Endothelial cell of umbilical vein (primary cell): ENCODE measurements around the gene ANGPTL2. TPM values are rescaled to one million over a fixed set of nuclear protein-coding genes. Genes with fewer than 3 reads are reported as not detected.

Experiments used
- BruUV-seq: library from RNA; stranded (reverse); fragments of 400-500 nt; replicated peaks from 2 replicates; lab custom pipeline; 2021; lab: Mats Ljungman, UMichigan
- CTCF ChIA-PET: fragments of 300-600, 350-600 bp; sonication (Branson Sonifier 250); formaldehyde crosslinking; loops from one replicate; lab custom pipeline; 2021; ENCODE audit warnings: antibody characterized with exemption, inconsistent platforms; lab: Charles Lee
- POLR2A ChIA-PET: fragments of 300-600, 350-600 bp; sonication (Branson Sonifier 250); formaldehyde crosslinking; loops from one replicate; lab custom pipeline; 2021; ENCODE audit warnings: antibody characterized with exemption, inconsistent platforms; lab: Charles Lee
- DNase-seq: peaks from one replicate; pipeline ENCODE4 v3.0.0-alpha.2; 2011; ENCODE audit warnings: low read depth, low spot score
- FAIRE-seq: peaks from 2 replicates; lab custom pipeline; 2011; peaks lifted over from hg19 to GRCh38; lab: Jason Lieb, UNC
- H2AFZ ChIP-seq: 2 replicates; pipeline ENCODE4 v1.6.0; 2012; ENCODE audit warnings: low read depth, low read length, control low read depth, inconsistent platforms
- H3K27ac ChIP-seq: 2 replicates; pipeline ENCODE4 v1.5.1; 2011; ENCODE audit warnings: low read depth, mild to moderate bottlenecking, control low read depth, low read length, moderate library complexity; ENCODE audit not compliant: insufficient read depth
- H3K27me3 ChIP-seq, 2 experiments: 2 replicates each; pipeline versions ENCODE4 v1.6.0 to v1.6.1; 2011; ENCODE audit warnings: low read length in 2 of 2, mixed read lengths in 1 of 2; ENCODE audit not compliant: control insufficient read depth in 2 of 2, insufficient read depth in 2 of 2
- H3K36me3 ChIP-seq, 2 experiments: 2 replicates in 1 of 2; 3 replicates in 1 of 2; pipeline ENCODE4 v1.5.1; 2011; ENCODE audit warnings: low read length in 2 of 2, mild to moderate bottlenecking in 1 of 2, moderate library complexity in 1 of 2; ENCODE audit not compliant: control insufficient read depth in 2 of 2, insufficient read depth in 2 of 2; ENCODE audit errors: extremely low read depth in 1 of 2
- H3K4me1 ChIP-seq: 3 replicates; pipeline ENCODE4 v1.5.1; 2011; ENCODE audit warnings: mild to moderate bottlenecking, low read length; ENCODE audit not compliant: control insufficient read depth, insufficient read depth; ENCODE audit errors: extremely low read depth
- H3K4me2 ChIP-seq: 2 replicates; pipeline ENCODE4 v1.6.1; 2011; ENCODE audit warnings: low read length, control low read depth, mixed read lengths; ENCODE audit not compliant: insufficient read depth
- H3K4me3 ChIP-seq, 3 experiments: fragments of 200-600 bp in 1 of 3; sonication (generic), shearing (Covaris generic) in 1 of 3; replicated peaks in 1 of 3; 2 replicates each; pipeline ENCODE4 v1.5.1; 2011 to 2016; ENCODE audit warnings: control low read depth in 3 of 3, low read length in 3 of 3, mild to moderate bottlenecking in 2 of 3, inconsistent platforms in 1 of 3, low read depth in 1 of 3, moderate library complexity in 1 of 3; ENCODE audit not compliant: insufficient read depth in 1 of 3
- H3K79me2 ChIP-seq: 2 replicates; pipeline ENCODE4 v1.6.0; 2012; ENCODE audit warnings: low read length, inconsistent platforms; ENCODE audit not compliant: control insufficient read depth, insufficient read depth
- H3K9ac ChIP-seq: replicated peaks from 2 replicates; pipeline ENCODE3; 2011; ENCODE audit warnings: low read length, control low read depth; ENCODE audit not compliant: insufficient read depth; ENCODE audit errors: extremely low read depth
- H3K9me1 ChIP-seq: replicated peaks from 3 replicates; pipeline ENCODE4 v1.6.0; 2011; ENCODE audit warnings: mild to moderate bottlenecking, low read length; ENCODE audit not compliant: control insufficient read depth, insufficient read depth; ENCODE audit errors: extremely low read depth
- H3K9me3 ChIP-seq: replicated peaks from 2 replicates; pipeline ENCODE4 v1.5.1; 2012; ENCODE audit warnings: low read length, inconsistent platforms; ENCODE audit not compliant: control insufficient read depth, insufficient read depth
- H4K20me1 ChIP-seq: replicated peaks from 2 replicates; pipeline ENCODE3; 2011; ENCODE audit warnings: mild to moderate bottlenecking, low read length; ENCODE audit not compliant: control insufficient read depth, insufficient read depth; ENCODE audit errors: extremely low read depth
- EZH2 ChIP-seq: IDR thresholded peaks from 2 replicates; pipeline ENCODE4 v1.6.1; 2012; ENCODE audit warnings: borderline replicate concordance, low read depth, mild to moderate bottlenecking, moderate library complexity, low read length, inconsistent platforms; ENCODE audit not compliant: severe bottlenecking
- FOS ChIP-seq: IDR thresholded peaks from 2 replicates; pipeline ENCODE4 v1.6.1; 2011; ENCODE audit warnings: mild to moderate bottlenecking, low read length, moderate library complexity, borderline replicate concordance; ENCODE audit not compliant: insufficient read depth
- GATA2 ChIP-seq: IDR thresholded peaks from 2 replicates; pipeline ENCODE4 v1.7.0; 2011; ENCODE audit warnings: low read depth, mild to moderate bottlenecking, moderate library complexity, mixed read lengths, low read length; ENCODE audit not compliant: insufficient read length, insufficient read depth
- JUN ChIP-seq: IDR thresholded peaks from 2 replicates; pipeline ENCODE4 v1.6.1; 2011; ENCODE audit warnings: borderline replicate concordance, low read depth; ENCODE audit not compliant: insufficient read length, insufficient read depth
- dilution Hi-C: fragments of 300-500 bp; cut with MboI; formaldehyde crosslinking; loops from one replicate; pipeline ENCODE4 v1.15.0; 2019; ENCODE audit warnings: low sequenced_read_pairs; ENCODE audit not compliant: extremely low pct_ligation_motif_present
- intact Hi-C: fragments of 100-400 bp; cut with micrococcal nuclease; formaldehyde crosslinking; loops from one replicate; pipeline ENCODE4 v1.10.0; 2022
- polyA plus RNA-seq, 4 experiments: library from polyadenylated mRNA; depleted of rRNA in 3 of 4; stranded (reverse) in 3 of 4; unstranded in 1 of 4; fragments of >200 nt; gene quantifications; 2 replicates each; pipeline versions ENCODE4 v1.2.1 to v1.2.3, GENCODE V29; 2011 to 2012; ENCODE audit warnings: missing spikeins in 1 of 4
- total RNA-seq: library from RNA; stranded (reverse); gene quantifications from 2 replicates; pipeline ENCODE4 v1.2.3, GENCODE V29; 2021
- TF ChIP-seq, protein P1 (sequence below), 2 donors: IDR thresholded peaks; 1 replicate in 1 of 2; 2 replicates in 1 of 2; pipeline ENCODE4 v1.5.1; 2011; ENCODE audit warnings: low read length in 2 of 2, mild to moderate bottlenecking in 2 of 2, moderate library complexity in 2 of 2, control low read depth in 1 of 2, inconsistent platforms in 1 of 2, low read depth in 1 of 2; ENCODE audit not compliant: insufficient read depth in 1 of 2; ENCODE audit errors: extremely low read depth in 1 of 2

ANGPTL2 gene
- total and polyA plus RNA-seq, 2 donors (not counting 3 experiments of a cell fraction or from before 2014, with no cell fraction given), result 15.1 to 24.5 TPM

GRCh38 chr9:127059030-127059429, 63.4 kb downstream of the ANGPTL2 start:
- Histone ChIP-seq H4K20me1 (no peaks in the 10 kb centered on the region), H3K9me3 (no peaks in the 10 kb centered on the region), H3K27me3 (no peaks in the 10 kb centered on the region), H3K27ac (no peak overlapping the region), H3K9me1 (no peaks in the 10 kb centered on the region), H3K4me2 (no peak overlapping the region), H3K4me1 (peaks cover 7% of the 10 kb centered on the region), H3K79me2 (no peaks in the 10 kb centered on the region), H2AFZ (no peak overlapping the region), H3K4me3 (no peak overlapping the region), H3K9ac (no peak overlapping the region), H3K36me3 (no peaks in the 10 kb centered on the region)
- TF ChIP-seq, protein P1, sequence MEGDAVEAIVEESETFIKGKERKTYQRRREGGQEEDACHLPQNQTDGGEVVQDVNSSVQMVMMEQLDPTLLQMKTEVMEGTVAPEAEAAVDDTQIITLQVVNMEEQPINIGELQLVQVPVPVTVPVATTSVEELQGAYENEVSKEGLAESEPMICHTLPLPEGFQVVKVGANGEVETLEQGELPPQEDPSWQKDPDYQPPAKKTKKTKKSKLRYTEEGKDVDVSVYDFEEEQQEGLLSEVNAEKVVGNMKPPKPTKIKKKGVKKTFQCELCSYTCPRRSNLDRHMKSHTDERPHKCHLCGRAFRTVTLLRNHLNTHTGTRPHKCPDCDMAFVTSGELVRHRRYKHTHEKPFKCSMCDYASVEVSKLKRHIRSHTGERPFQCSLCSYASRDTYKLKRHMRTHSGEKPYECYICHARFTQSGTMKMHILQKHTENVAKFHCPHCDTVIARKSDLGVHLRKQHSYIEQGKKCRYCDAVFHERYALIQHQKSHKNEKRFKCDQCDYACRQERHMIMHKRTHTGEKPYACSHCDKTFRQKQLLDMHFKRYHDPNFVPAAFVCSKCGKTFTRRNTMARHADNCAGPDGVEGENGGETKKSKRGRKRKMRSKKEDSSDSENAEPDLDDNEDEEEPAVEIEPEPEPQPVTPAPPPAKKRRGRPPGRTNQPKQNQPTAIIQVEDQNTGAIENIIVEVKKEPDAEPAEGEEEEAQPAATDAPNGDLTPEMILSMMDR (IDR thresholded peaks at IDR 0.05; ENCODE audit: extremely low read depth in 1 of 2, insufficient read depth in 1 of 2, low read depth in 1 of 2, low read length in 2 of 2), result no peak
- TF ChIP-seq FOS (no peak), EZH2 (no peak), GATA2 (no peak)
- DNase-seq (no peak), FAIRE-seq (no peak)
- ChIA-PET CTCF (interaction anchor here (2.4 kb wide), 1 partner anchor 10 kb away, joined by 15 read pairs; no protein-coding TSS in a partner anchor), POLR2A (no interaction called here)
- BruUV-seq, result no TSS peak
- dilution Hi-C loops, result no loop called here
- intact Hi-C loops, result no loop called here

- H3K36me3 ChIP-seq, result no peaks in the 10 kb centered on the region
- BruUV-seq, result no TSS peak
- H4K20me1 ChIP-seq, result no peaks in the 10 kb centered on the region
- no peak overlapping the region for H3K27ac ChIP-seq
- H3K9me1 ChIP-seq, result no peaks in the 10 kb centered on the region
- no peak overlapping the region for H3K9ac ChIP-seq
- FAIRE-seq, result no peak
- peaks cover 10% of the 10 kb centered on the region for H3K4me1 ChIP-seq
- peak; percentile 31 for DNase-seq
- ChIA-PET POLR2A (no interaction called here), CTCF (interaction anchor here (2.4 kb wide), 1 partner anchor 10 kb away, joined by 15 read pairs; no protein-coding TSS in a partner anchor)
- H3K79me2 ChIP-seq, result no peaks in the 10 kb centered on the region
- dilution Hi-C loops, result no loop called here
- no peak overlapping the region for H3K4me3 ChIP-seq
- no peaks in the 10 kb centered on the region for H3K9me3 ChIP-seq
- intact Hi-C loops, result no loop called here
- H3K27me3 ChIP-seq, result no peaks in the 10 kb centered on the region
- H2AFZ ChIP-seq, result no peak overlapping the region
- TF ChIP-seq JUN, result peak; percentile 36
- peak; percentile 30 for TF ChIP-seq FOS
- TF ChIP-seq GATA2, result no peak
- H3K4me2 ChIP-seq, result no peak overlapping the region
Measured at GRCh38 chr9:127058645-127059021, 63.8 kb downstream of the ANGPTL2 start.
